HepG2 (cell line): ENCODE data around the gene HSD11B1. TPM values are rescaled to one million over a fixed set of nuclear protein-coding genes. Genes with fewer than 3 reads are reported as not detected.

ENCODE experiments used
- ATAC-seq: fragments of 200-7000 bp; cut with Tn5 transposase; 3 replicates; pipeline ENCODE4 v1.9.1; 2020; ENCODE audit warnings: mild to moderate bottlenecking, moderate library complexity
- BruUV-seq: library from RNA; stranded (reverse); fragments of 400-500 nt; replicated peaks from 2 replicates; lab custom pipeline; 2021; lab: Mats Ljungman, UMichigan
- CTCF ChIA-PET: fragments of 300-600 bp; formaldehyde crosslinking; extraction: SDS; loops from one replicate; lab custom pipeline; 2021; ENCODE audit warnings: low total read pairs, inconsistent platforms, low intra/inter-chr PET ratio; lab: Yijun Ruan, JAX
- POLR2A ChIA-PET: fragments of 350-600 bp; sonication (Branson Sonifier 250); formaldehyde crosslinking; loops from one replicate; lab custom pipeline; 2020; ENCODE audit warnings: antibody characterized with exemption, inconsistent platforms; lab: Yijun Ruan, JAX
- DNase-seq: peaks from one replicate; pipeline ENCODE4 v3.0.0-alpha.2; 2015; ENCODE audit warnings: low spot score
- FAIRE-seq: peaks from 3 replicates; lab custom pipeline; 2011; peaks lifted over from hg19 to GRCh38; lab: Jason Lieb, UNC
- H2AFZ ChIP-seq: one replicate; pipeline ENCODE4 v1.6.1; 2011; ENCODE audit warnings: low read length, inconsistent platforms
- H3K27ac ChIP-seq: fragments of 300-600 bp; 3 replicates; pipeline ENCODE4 v1.8.0; 2011; ENCODE audit warnings: mixed run types, mild to moderate bottlenecking, mixed read lengths, low read length, inconsistent platforms; ENCODE audit not compliant: insufficient read depth; ENCODE audit errors: extremely low read length
- H3K27me3 ChIP-seq, 2 experiments: fragments of 200-600 bp in 1 of 2; 2 replicates in 1 of 2; 3 replicates in 1 of 2; pipeline versions ENCODE4 v1.6.0 to v1.8.0; 2011; ENCODE audit warnings: low read length in 2 of 2, mild to moderate bottlenecking in 2 of 2, moderate library complexity in 2 of 2, inconsistent platforms in 1 of 2; ENCODE audit not compliant: insufficient read depth in 2 of 2, control insufficient read depth in 1 of 2
- H3K36me3 ChIP-seq, 2 experiments: fragments of 200-600 bp in 1 of 2; replicated peaks in 1 of 2; 2 replicates in 1 of 2; 3 replicates in 1 of 2; pipeline versions ENCODE4 v1.5.1 to v1.8.0; 2011; ENCODE audit warnings: low read length in 2 of 2, inconsistent platforms in 1 of 2; ENCODE audit not compliant: insufficient read depth in 2 of 2, control insufficient read depth in 1 of 2
- H3K4me1 ChIP-seq: 2 replicates; pipeline ENCODE4 v1.5.1; 2012; ENCODE audit warnings: low read length, inconsistent platforms; ENCODE audit not compliant: insufficient read depth
- H3K4me2 ChIP-seq: 2 replicates; pipeline ENCODE4 v1.6.0; 2011; ENCODE audit warnings: low read depth, low read length, inconsistent platforms
- H3K4me3 ChIP-seq, 3 experiments: fragments of 200-600 bp in 1 of 3; sonication (generic), shearing (Covaris generic) in 1 of 3; replicated peaks in 1 of 3; 2 replicates each; pipeline ENCODE4 v1.5.1; 2011 to 2016; ENCODE audit warnings: low read length in 3 of 3, inconsistent platforms in 2 of 3, low read depth in 2 of 3, mild to moderate bottlenecking in 2 of 3, control low read depth in 1 of 3, mixed read lengths in 1 of 3; ENCODE audit not compliant: insufficient read depth in 1 of 3
- H3K79me2 ChIP-seq: one replicate; pipeline ENCODE4 v1.6.1; 2011; ENCODE audit warnings: low read length, inconsistent platforms; ENCODE audit not compliant: insufficient read depth
- H3K9ac ChIP-seq: 2 replicates; pipeline ENCODE4 v1.6.0; 2011; ENCODE audit warnings: mild to moderate bottlenecking, low read depth, low read length, inconsistent platforms; ENCODE audit not compliant: insufficient read depth
- H3K9me3 ChIP-seq: 2 replicates; pipeline ENCODE4 v1.5.1; 2012; ENCODE audit warnings: mild to moderate bottlenecking, low read length
- H4K20me1 ChIP-seq: 2 replicates; pipeline ENCODE4 v1.6.0; 2011; ENCODE audit warnings: inconsistent platforms, mild to moderate bottlenecking, low read length, moderate library complexity; ENCODE audit not compliant: insufficient read depth
- ATF3 ChIP-seq: sonication (generic); formaldehyde crosslinking; IDR thresholded peaks from 2 replicates; pipeline ENCODE4 v1.4.0; 2020; ENCODE audit warnings: missing genetic modification reagents
- BCLAF1 ChIP-seq: fragments of 450-650 bp; IDR thresholded peaks from 2 replicates; pipeline ENCODE4 v1.6.1; 2017; ENCODE audit warnings: mild to moderate bottlenecking
- FOXK1 ChIP-seq: sonication (generic); formaldehyde crosslinking; IDR thresholded peaks from 2 replicates; pipeline ENCODE4 v1.4.0; 2020; ENCODE audit warnings: low read depth, missing genetic modification reagents, borderline replicate concordance
- GATAD2A ChIP-seq: IDR thresholded peaks from 2 replicates; pipeline ENCODE4 v1.6.1; 2016
- GLI4 ChIP-seq: sonication (generic); formaldehyde crosslinking; IDR thresholded peaks from 2 replicates; pipeline ENCODE4 v1.5.1; 2020; ENCODE audit warnings: missing genetic modification reagents, mild to moderate bottlenecking, moderate library complexity, borderline replicate concordance
- GRHL1 ChIP-seq: sonication (generic); formaldehyde crosslinking; conservative IDR thresholded peaks from 2 replicates; pipeline ENCODE4 v1.8.0; 2022; ENCODE audit warnings: missing genetic modification reagents
- IRF2 ChIP-seq: IDR thresholded peaks from 2 replicates; pipeline ENCODE4 v1.6.1; 2018; ENCODE audit warnings: missing genetic modification reagents, missing compliant biosample characterization
- NR2F2 ChIP-seq: IDR thresholded peaks from 2 replicates; pipeline ENCODE4 v1.6.1; 2012; ENCODE audit warnings: low read depth, inconsistent platforms, borderline replicate concordance
- PHF5A ChIP-seq: IDR thresholded peaks from one replicate; pipeline ENCODE4 v1.6.1; 2018; ENCODE audit warnings: low read depth, missing genetic modification reagents; ENCODE audit not compliant: unreplicated experiment
- SOX13 ChIP-seq, 3 experiments: fragments of 450-650 bp in 1 of 3; sonication (generic) in 1 of 3; formaldehyde crosslinking in 1 of 3; IDR thresholded peaks in 2 of 3; conservative IDR thresholded peaks in 1 of 3; 2 replicates each; pipeline versions ENCODE4 v1.5.0 to v1.6.1; 2016 to 2020; ENCODE audit warnings: antibody characterized with exemption in 1 of 3, mild to moderate bottlenecking in 1 of 3, missing compliant biosample characterization in 1 of 3, missing genetic modification reagents in 1 of 3, moderate library complexity in 1 of 3
- SOX6 ChIP-seq, 2 experiments: fragments of 450-650 bp in 1 of 2; sonication (generic) in 1 of 2; formaldehyde crosslinking in 1 of 2; IDR thresholded peaks; 2 replicates each; pipeline versions ENCODE4 v1.4.0 to v1.6.1; 2017 to 2020; ENCODE audit warnings: antibody characterized with exemption in 1 of 2, mild to moderate bottlenecking in 1 of 2, missing genetic modification reagents in 1 of 2
- ZNF430 ChIP-seq: sonication (generic); formaldehyde crosslinking; IDR thresholded peaks from 2 replicates; pipeline ENCODE4 v1.9.0; 2021; ENCODE audit warnings: mild to moderate bottlenecking, missing genetic modification reagents
- ZNF460 ChIP-seq: sonication (generic); formaldehyde crosslinking; IDR thresholded peaks from 2 replicates; pipeline ENCODE4 v1.5.1; 2020; ENCODE audit warnings: missing genetic modification reagents, mild to moderate bottlenecking, borderline replicate concordance
- ZNF773 ChIP-seq: sonication (generic); formaldehyde crosslinking; IDR thresholded peaks from 2 replicates; pipeline ENCODE4 v1.4.0; 2020; ENCODE audit warnings: missing genetic modification reagents, borderline replicate concordance
- ZSCAN5A ChIP-seq: sonication (generic); formaldehyde crosslinking; IDR thresholded peaks from 2 replicates; pipeline ENCODE4 v1.8.0; 2022; ENCODE audit warnings: mild to moderate bottlenecking, missing genetic modification reagents, borderline replicate concordance
- WGBS: methylation state at CpG from one replicate; pipeline ENCODE4 v1.1.6; 2017; ENCODE audit warnings: low lambda C conversion rate; 5-methylcytosine and 5-hydroxymethylcytosine counted together
- in situ Hi-C: cut with HindIII; loops from 2 replicates; pipeline ENCODE4 v1.10.0; 2017; ENCODE audit warnings: low pct_unique_long_range_greater_than_20kb; ENCODE audit not compliant: extremely low pct_ligation_motif_present
- intact Hi-C: fragments of 100-400 bp; cut with micrococcal nuclease; formaldehyde crosslinking; loops from one replicate; pipeline ENCODE4 v1.10.0; 2022; ENCODE audit not compliant: unreplicated experiment
- polyA plus RNA-seq, 8 experiments: library from polyadenylated mRNA; depleted of rRNA in 3 of 8; stranded (reverse) in 7 of 8; unstranded in 1 of 8; fragments of >200 nt; fragmentation: Illumina TruSeq in 4 of 8; extraction: Trizol in 4 of 8; gene quantifications; 2 replicates each; pipeline versions ENCODE4 v1.2.1 to v1.2.3, GENCODE V29; 2011 to 2016; ENCODE audit warnings: low read depth in 4 of 8, missing spikeins in 1 of 8, mixed read lengths in 1 of 8; ENCODE audit not compliant: insufficient read depth in 1 of 8
- total RNA-seq, 5 experiments: library from RNA; depleted of rRNA; stranded (reverse); fragments of >200 nt; fragmentation: Illumina TruSeq; extraction: Trizol; gene quantifications; 2 replicates each; pipeline ENCODE4 v1.2.3, GENCODE V29; 2016; ENCODE audit warnings: low read depth in 1 of 5

HSD11B1 gene
- total and polyA plus RNA-seq, 2 of the 13 experiments (the other 11 are each of a cell fraction or from before 2014, with no cell fraction given) = not detected

- BruUV-seq = no TSS peak
- H3K4me2 ChIP-seq = peak overlapping the region; percentile 4; the same call in 1 of the 2 replicates
- 9% methylated on average over 7 of the region's 7 CpGs for WGBS
- ChIA-PET CTCF (no interaction called here), POLR2A (interaction anchor here (1.0 kb wide), 1 partner anchor 21 kb away, joined by 3 read pairs; no protein-coding TSS in a partner anchor)
- H3K79me2 ChIP-seq = no peaks in the 10 kb centered on the region
- in situ Hi-C loops (no loop called here), intact Hi-C loops (no loop called here)
- no peak overlapping the region for H3K27ac ChIP-seq
- H2AFZ ChIP-seq = no peak overlapping the region
- no peak overlapping the region for H3K4me3 ChIP-seq
- H3K9me3 ChIP-seq = no peaks in the 10 kb centered on the region
- H4K20me1 ChIP-seq = no peaks in the 10 kb centered on the region
- peaks cover 9 to 41% of the 10 kb centered on the region in 2 experiments; a peak in 3 of 5 replicates for H3K27me3 ChIP-seq
- no peak for FAIRE-seq
- peaks cover 31% of the 10 kb centered on the region for H3K4me1 ChIP-seq
- no peak overlapping the region for H3K9ac ChIP-seq
- peak; percentile 58 for ATAC-seq
- H3K36me3 ChIP-seq = no peaks in the 10 kb centered on the region
- no peak for DNase-seq
- TF ChIP-seq SOX6 (IDR thresholded peaks at IDR 0.05) = no peak
- peak; percentile 90 for TF ChIP-seq SOX6 (CRISPR knock-in tag; IDR thresholded peaks at IDR 0.05)
- TF ChIP-seq GRHL1 (CRISPR knock-in tag) = no peak
- TF ChIP-seq ZSCAN5A (CRISPR knock-in tag) = no peak
- no peak for TF ChIP-seq IRF2
- no peak for TF ChIP-seq ZNF773 (CRISPR knock-in tag)
- TF ChIP-seq ZNF460 (CRISPR knock-in tag) = no peak
- TF ChIP-seq ATF3 = peak; percentile 36; the same call in 1 of the 2 replicates
- no peak for TF ChIP-seq BCLAF1
- no peak for TF ChIP-seq ZNF430 (CRISPR knock-in tag)
- TF ChIP-seq GLI4 (CRISPR knock-in tag) = no peak
- no peak for TF ChIP-seq PHF5A
- TF ChIP-seq GATAD2A (CRISPR knock-in tag) = peak; percentile 39; the same call in 1 of the 2 replicates
- 0 out of 2 replicates have a peak, but pooled peaks have one; percentile 36 for TF ChIP-seq FOXK1
- 0 out of 2 replicates have a peak, but pooled peaks have one; percentile 34 for TF ChIP-seq NR2F2
- TF ChIP-seq SOX13 (IDR thresholded peaks at IDR 0.05) = no peak
- TF ChIP-seq SOX13 (CRISPR knock-in tag; conservative IDR thresholded peaks at IDR 0.05 in 1 of 2, IDR thresholded peaks at IDR 0.05 in 1 of 2) = peak in 1 of 2 experiments; percentile 77; a peak in 2 of 4 replicates
These were observed 30.8 kb upstream of the HSD11B1 start for GRCh38 chr1:209673631-209674417.
